SK-N-SH (cell line): ENCODE data around the gene OR10H4. TPM values are rescaled to one million over a fixed set of nuclear protein-coding genes. Genes with fewer than 3 reads are reported as not detected.

Experiments
- CTCF ChIA-PET: fragments of 300-600, 350-600 bp; formaldehyde crosslinking; extraction: SDS; loops from one replicate; lab custom pipeline; 2021; lab: Yijun Ruan, JAX
- POLR2A ChIA-PET: fragments of 350-600 bp; sonication (Branson Sonifier 250); formaldehyde crosslinking; extraction: SDS; loops from one replicate; lab custom pipeline; 2020; ENCODE audit warnings: antibody characterized with exemption, inconsistent platforms; lab: Yijun Ruan, JAX
- DNase-seq: peaks from one replicate; pipeline ENCODE4 v3.0.0; 2012
- H2AFZ ChIP-seq: fragments of 200-600 bp; sonication (generic); 2 replicates; pipeline ENCODE4 v1.8.1; 2016; ENCODE audit warnings: antibody characterized with exemption, mild to moderate bottlenecking, low read depth
- H3F3A ChIP-seq: fragments of 200-600 bp; sonication (generic); replicated peaks from 2 replicates; pipeline ENCODE3; 2016; ENCODE audit warnings: antibody characterized with exemption, mild to moderate bottlenecking; ENCODE audit not compliant: insufficient read depth
- H3K27ac ChIP-seq, 2 experiments: fragments of 200-500 bp in 1 of 2; fragments of 200-600 bp in 1 of 2; sonication (Bioruptor generic) in 1 of 2; sonication (generic), shearing (Covaris generic) in 1 of 2; 2 replicates each; pipeline versions ENCODE4 v1.5.1 to v1.6.1; 2014 to 2016; ENCODE audit warnings: low read depth in 2 of 2, inconsistent platforms in 1 of 2, low read length in 1 of 2, mild to moderate bottlenecking in 1 of 2, mixed read lengths in 1 of 2
- H3K27me3 ChIP-seq: fragments of 200-600 bp; sonication (generic), shearing (Covaris generic); 2 replicates; pipeline ENCODE4 v1.6.1; 2016; ENCODE audit warnings: mixed run types; ENCODE audit not compliant: insufficient read depth
- H3K36me3 ChIP-seq, 2 experiments: fragments of 200-500 bp in 1 of 2; fragments of 200-600 bp in 1 of 2; sonication (Bioruptor generic) in 1 of 2; sonication (generic) in 1 of 2; replicated peaks in 1 of 2; 2 replicates each; pipeline versions ENCODE3 to v1.5.1; 2014 to 2016; ENCODE audit warnings: low read length in 1 of 2, mild to moderate bottlenecking in 1 of 2; ENCODE audit not compliant: insufficient read depth in 2 of 2, control insufficient read depth in 1 of 2
- H3K4me1 ChIP-seq, 2 experiments: fragments of 200-500 bp in 1 of 2; fragments of 200-600 bp in 1 of 2; sonication (Bioruptor generic) in 1 of 2; sonication (generic), shearing (Covaris generic) in 1 of 2; 2 replicates each; pipeline versions ENCODE4 v1.5.1 to v1.6.1; 2014 to 2016; ENCODE audit warnings: low read depth in 1 of 2, low read length in 1 of 2, mixed run types in 1 of 2; ENCODE audit not compliant: insufficient read depth in 2 of 2, control insufficient read depth in 1 of 2
- H3K4me2 ChIP-seq: fragments of 200-600 bp; sonication (generic), shearing (Covaris generic); 2 replicates; pipeline ENCODE4 v1.6.1; 2017; ENCODE audit warnings: mixed run types
- H3K4me3 ChIP-seq, 2 experiments: fragments of 200-500 bp in 1 of 2; fragments of 200-600 bp in 1 of 2; sonication (Bioruptor generic) in 1 of 2; sonication (generic), shearing (Covaris generic) in 1 of 2; 2 replicates each; pipeline versions ENCODE4 v1.5.1 to v1.8.1; 2014 to 2016; ENCODE audit warnings: low read depth in 2 of 2, inconsistent platforms in 1 of 2, low read length in 1 of 2, mild to moderate bottlenecking in 1 of 2, mixed read lengths in 1 of 2, moderate library complexity in 1 of 2
- H3K79me2 ChIP-seq: fragments of 200-600 bp; sonication (generic); 2 replicates; pipeline ENCODE4 v1.8.1; 2017; ENCODE audit warnings: mild to moderate bottlenecking; ENCODE audit not compliant: insufficient read depth
- H3K9ac ChIP-seq: fragments of 200-600 bp; sonication (generic); 2 replicates; pipeline ENCODE4 v1.6.1; 2017; ENCODE audit warnings: mixed run types
- H3K9me2 ChIP-seq: fragments of 200-600 bp; sonication (generic); 2 replicates; pipeline ENCODE4 v1.6.1; 2017; ENCODE audit warnings: mixed run types
- H3K9me3 ChIP-seq: fragments of 200-600 bp; sonication (generic); 2 replicates; pipeline ENCODE4 v1.6.1; 2017; ENCODE audit warnings: mixed run types, mild to moderate bottlenecking, moderate library complexity
- H4K20me1 ChIP-seq: fragments of 200-600 bp; sonication (generic); 2 replicates; pipeline ENCODE4 v1.6.1; 2017; ENCODE audit warnings: mild to moderate bottlenecking, mixed run types; ENCODE audit not compliant: insufficient read depth
- CHD2 ChIP-seq: fragments of 150-350 bp; IDR thresholded peaks from 2 replicates; pipeline ENCODE4 v1.6.1; 2018; ENCODE audit warnings: low read length; ENCODE audit not compliant: partially characterized antibody
- EP300 ChIP-seq, 2 experiments: IDR thresholded peaks; 2 replicates each; pipeline versions ENCODE4 v1.4.0 to v1.6.1; 2012; ENCODE audit warnings: borderline replicate concordance in 1 of 2, low read depth in 1 of 2, low read length in 1 of 2
- FOSL2 ChIP-seq: IDR thresholded peaks from 2 replicates; pipeline ENCODE4 v1.4.0; 2012; ENCODE audit warnings: low read depth, mild to moderate bottlenecking, moderate library complexity, borderline replicate concordance
- FOXM1 ChIP-seq: IDR thresholded peaks from 2 replicates; pipeline ENCODE4 v1.4.0; 2012; ENCODE audit warnings: low read depth, mild to moderate bottlenecking
- GATA2 ChIP-seq: sonication (generic); formaldehyde crosslinking; IDR thresholded peaks from 2 replicates; pipeline ENCODE4 v1.5.0; 2020; ENCODE audit warnings: mild to moderate bottlenecking, missing genetic modification reagents
- NRF1 ChIP-seq: IDR thresholded peaks from 2 replicates; pipeline ENCODE4 v1.6.1; 2012; ENCODE audit warnings: low read depth, mild to moderate bottlenecking, low read length
- POLR2AphosphoS5 ChIP-seq: IDR thresholded peaks from 2 replicates; pipeline ENCODE4 v1.6.1; 2012; ENCODE audit warnings: low read depth, low read length
- RAD21 ChIP-seq: IDR thresholded peaks from 2 replicates; pipeline ENCODE4 v1.6.1; 2012; ENCODE audit warnings: mild to moderate bottlenecking, low read length
- RXRA ChIP-seq: IDR thresholded peaks from 2 replicates; pipeline ENCODE4 v1.4.0; 2012; ENCODE audit warnings: low read depth, mild to moderate bottlenecking, borderline replicate concordance
- SMC3 ChIP-seq: IDR thresholded peaks from 2 replicates; pipeline ENCODE4 v1.6.1; 2012; ENCODE audit warnings: low read depth, low read length, improper control_type of control experiment
- TAF1 ChIP-seq: IDR thresholded peaks from 2 replicates; pipeline ENCODE4 v1.6.1; 2012; ENCODE audit warnings: low read depth, mild to moderate bottlenecking, low read length, moderate library complexity, borderline replicate concordance
- TCF12 ChIP-seq: IDR thresholded peaks from 2 replicates; pipeline ENCODE4 v1.4.0; 2012
- TEAD4 ChIP-seq: IDR thresholded peaks from 2 replicates; pipeline ENCODE4 v1.4.0; 2012; ENCODE audit warnings: mild to moderate bottlenecking, borderline replicate concordance; ENCODE audit not compliant: insufficient read depth
- YY1 ChIP-seq: IDR thresholded peaks from 2 replicates; pipeline ENCODE4 v1.4.0; 2012; ENCODE audit warnings: low read depth, mild to moderate bottlenecking
- WGBS: methylation state at CpG from one replicate; pipeline ENCODE4 v1.1.6; 2017; ENCODE audit warnings: low lambda C conversion rate; 5-methylcytosine and 5-hydroxymethylcytosine counted together
- polyA plus RNA-seq, 3 experiments: library from polyadenylated mRNA; depleted of rRNA; stranded (reverse); fragments of >200 nt; gene quantifications; 2 replicates each; pipeline ENCODE4 v1.2.3, GENCODE V29; 2012
- TF ChIP-seq, protein P1 (sequence below): fragments of 150-350 bp; IDR thresholded peaks from 2 replicates; pipeline ENCODE4 v1.6.1; 2017; ENCODE audit warnings: antibody characterized with exemption, low read length, low read depth, borderline replicate concordance
- TF ChIP-seq, protein P2 (sequence below): IDR thresholded peaks from 2 replicates; pipeline ENCODE4 v1.4.0; 2012; ENCODE audit warnings: low read depth, borderline replicate concordance

The OR10H4 gene
- polyA plus RNA-seq, 1 of the 3 experiments (the other 2 are of a cell fraction) = not detected

DNA sequence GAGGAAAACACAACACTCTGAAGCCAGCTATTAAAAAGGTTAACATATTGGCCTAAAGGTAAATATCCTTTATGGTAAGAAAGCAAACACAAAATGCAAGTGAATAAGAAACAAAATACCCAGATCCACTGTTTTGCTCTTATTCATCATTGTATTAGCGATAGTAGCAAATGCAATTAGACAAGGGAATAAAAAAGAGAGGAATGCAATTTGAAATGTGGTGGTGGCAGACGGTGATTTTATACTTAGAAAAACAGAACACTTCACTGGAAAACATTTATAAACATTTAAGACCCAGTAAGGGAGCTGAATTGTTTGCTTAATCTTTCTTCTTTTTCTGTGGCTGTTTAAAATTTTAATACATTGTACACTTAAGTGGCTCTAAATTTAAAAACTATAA, 33.7 kb upstream of the OR10H4 start:
- Histone ChIP-seq H3K9me2 (no peaks in the 10 kb centered on the region), H2AFZ (no peak overlapping the region), H3K4me1 (no peaks in the 10 kb centered on the region), H3K4me2 (no peak overlapping the region), H3K27me3 (peaks cover 13% of the 10 kb centered on the region), H3K4me3 (no peak overlapping the region), H3K9ac (no peak overlapping the region), H3F3A (no peaks in the 10 kb centered on the region), H3K9me3 (no peaks in the 10 kb centered on the region; the same call in 1 of the 2 replicates), H4K20me1 (no peaks in the 10 kb centered on the region), H3K27ac (no peak overlapping the region), H3K79me2 (no peaks in the 10 kb centered on the region), H3K36me3 (no peaks in the 10 kb centered on the region)
- DNase-seq = no peak
- CTCF ChIA-PET = no interaction called here
- TF ChIP-seq TEAD4 (no peak), FOSL2 (no peak), CHD2 (no peak), NRF1 (no peak), POLR2AphosphoS5 (no peak), RAD21 (no peak), TAF1 (no peak), FOXM1 (no peak), RXRA (no peak), GATA2 (no peak), SMC3 (no peak), EP300 (IDR thresholded peaks at IDR 0.05; ENCODE audit: borderline replicate concordance in 1 of 2, low read depth in 1 of 2, low read length in 1 of 2) (no peak), YY1 (no peak)
- TF ChIP-seq, protein P1, sequence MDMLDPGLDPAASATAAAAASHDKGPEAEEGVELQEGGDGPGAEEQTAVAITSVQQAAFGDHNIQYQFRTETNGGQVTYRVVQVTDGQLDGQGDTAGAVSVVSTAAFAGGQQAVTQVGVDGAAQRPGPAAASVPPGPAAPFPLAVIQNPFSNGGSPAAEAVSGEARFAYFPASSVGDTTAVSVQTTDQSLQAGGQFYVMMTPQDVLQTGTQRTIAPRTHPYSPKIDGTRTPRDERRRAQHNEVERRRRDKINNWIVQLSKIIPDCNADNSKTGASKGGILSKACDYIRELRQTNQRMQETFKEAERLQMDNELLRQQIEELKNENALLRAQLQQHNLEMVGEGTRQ = no peak
- TF ChIP-seq, protein P2, sequence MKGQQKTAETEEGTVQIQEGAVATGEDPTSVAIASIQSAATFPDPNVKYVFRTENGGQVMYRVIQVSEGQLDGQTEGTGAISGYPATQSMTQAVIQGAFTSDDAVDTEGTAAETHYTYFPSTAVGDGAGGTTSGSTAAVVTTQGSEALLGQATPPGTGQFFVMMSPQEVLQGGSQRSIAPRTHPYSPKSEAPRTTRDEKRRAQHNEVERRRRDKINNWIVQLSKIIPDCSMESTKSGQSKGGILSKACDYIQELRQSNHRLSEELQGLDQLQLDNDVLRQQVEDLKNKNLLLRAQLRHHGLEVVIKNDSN = no peak
- 48% methylated on average over 2 of the region's 2 CpGs for WGBS
- POLR2A ChIA-PET = no interaction called here

DNA sequence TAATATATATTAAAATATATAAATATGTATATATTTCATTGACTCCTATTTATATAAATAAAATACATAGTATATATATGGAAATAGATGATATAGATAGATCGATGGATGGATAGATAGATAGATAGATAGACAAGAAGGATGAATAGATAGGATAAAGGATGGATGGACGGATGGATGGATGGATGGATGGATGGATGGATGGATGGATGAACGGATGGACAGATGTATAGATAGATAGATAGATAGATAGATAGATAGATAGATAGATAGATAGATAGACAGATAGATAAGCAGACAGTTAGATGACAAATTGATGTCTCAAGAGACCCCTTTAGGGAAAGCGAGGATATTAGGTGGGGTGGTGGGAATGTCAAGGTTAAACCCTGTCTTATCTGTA, 29.6 kb upstream of the OR10H4 start:
- CTCF ChIA-PET = no interaction called here
- no peak overlapping the region for H3K27ac ChIP-seq
- H3K9me2 ChIP-seq = no peaks in the 10 kb centered on the region
- H3K9ac ChIP-seq = no peak overlapping the region
- no peak overlapping the region for H3K4me3 ChIP-seq
- no peak overlapping the region for H3K4me2 ChIP-seq
- H3K4me1 ChIP-seq = no peaks in the 10 kb centered on the region
- H3K27me3 ChIP-seq = no peaks in the 10 kb centered on the region
- no peaks in the 10 kb centered on the region for H3F3A ChIP-seq
- TF ChIP-seq POLR2AphosphoS5 (no peak), TCF12 (no peak)
- TF ChIP-seq, protein P2 = no peak
- H3K79me2 ChIP-seq = no peaks in the 10 kb centered on the region
- no peaks in the 10 kb centered on the region; the same call in 1 of the 2 replicates for H3K9me3 ChIP-seq
- POLR2A ChIA-PET = no interaction called here
- DNase-seq = no peak
- no peaks in the 10 kb centered on the region for H3K36me3 ChIP-seq
- 16% methylated on average over 4 of the region's 4 CpGs for WGBS
- H4K20me1 ChIP-seq = no peaks in the 10 kb centered on the region
- H2AFZ ChIP-seq = no peak overlapping the region
